Measurements from ENCODE around the gene SMIM33. TPM values are rescaled to one million over a fixed set of nuclear protein-coding genes. Genes with fewer than 3 reads are reported as not detected.

SMIM33 gene
- total and polyA plus RNA-seq, 9 of the 15 experiments (the other 6 are each of a cell fraction or from before 2014, with no cell fraction given) = not detected

- TF ChIP-seq HNRNPH1 (optimal IDR thresholded peaks at IDR 0.05; ENCODE audit: low read depth, low read length) (no peak), E2F6 (IDR thresholded peaks at IDR 0.05; ENCODE audit: borderline replicate concordance in 1 of 2, extremely low read depth in 1 of 2, insufficient read depth in 1 of 2, insufficient read length in 1 of 2, low read depth in 1 of 2, low read length in 1 of 2, poor library complexity in 1 of 2, severe bottlenecking in 1 of 2) (peak in 1 of 2 experiments; percentile 19), ZEB2 (IDR thresholded peaks at IDR 0.05) (peak; percentile 57; the same call in 1 of the 2 replicates), SMAD2 (IDR thresholded peaks at IDR 0.05; ENCODE audit: low read depth, low read length) (no peak), E2F3 (CRISPR knock-in tag; IDR thresholded peaks at IDR 0.05) (0 out of 2 replicates have a peak, but pooled peaks have one; percentile 41), ZKSCAN3 (CRISPR knock-in tag; IDR thresholded peaks at IDR 0.05) (no peak), ZNF280A (IDR thresholded peaks at IDR 0.05; ENCODE audit: low read depth, partially characterized antibody) (no peak), HDGF (IDR thresholded peaks at IDR 0.05) (no peak), ETV5 (CRISPR knock-in tag; IDR thresholded peaks at IDR 0.05; ENCODE audit: low read depth) (no peak), CHD1 (IDR thresholded peaks at IDR 0.05; ENCODE audit: low read length) (peak; percentile 70), ZNF785 (CRISPR knock-in tag; IDR thresholded peaks at IDR 0.05) (no peak), TAF7 (tag; IDR thresholded peaks at IDR 0.05) (no peak), NR4A1 (CRISPR knock-in tag; IDR thresholded peaks at IDR 0.05) (no peak), NR4A1 (tag; IDR thresholded peaks at IDR 0.05) (0 out of 2 replicates have a peak, but pooled peaks have one; percentile 43), TAF9B (IDR thresholded peaks at IDR 0.05; ENCODE audit: partially characterized antibody) (no peak), SMAD4 (CRISPR knock-in tag; conservative IDR thresholded peaks at IDR 0.05) (peak; percentile 49; the same call in 1 of the 2 replicates), DIDO1 (tag; IDR thresholded peaks at IDR 0.05; ENCODE audit: low read depth) (peak; percentile 74; the same call in 1 of the 2 replicates), ARHGAP35 (IDR thresholded peaks at IDR 0.05; ENCODE audit: partially characterized antibody) (no peak), RNF2 (IDR thresholded peaks at IDR 0.05) (no peak), RB1 (IDR thresholded peaks at IDR 0.05; ENCODE audit: low read depth) (peak; percentile 14; the same call in 1 of the 2 replicates), MAZ (CRISPR knock-in tag; conservative IDR thresholded peaks at IDR 0.05 in 1 of 2, IDR thresholded peaks at IDR 0.05 in 1 of 2) (peak; percentile 83 to 89), THRB (CRISPR knock-in tag; conservative IDR thresholded peaks at IDR 0.05) (no peak), ILK (tag; IDR thresholded peaks at IDR 0.05; ENCODE audit: borderline replicate concordance, low read depth) (no peak), CCAR2 (IDR thresholded peaks at IDR 0.05; ENCODE audit: low read depth, low read length) (no peak)
Measured at GRCh38 chr5:139439013-139439903, 31.5 kb upstream of the SMIM33 start, which contains the start of gene DNAJC18 (continued).

Data from K562 (cell line).